PC-3 (cell line): ENCODE data around the gene TMEM126A. TPM values are rescaled to one million over a fixed set of nuclear protein-coding genes. Genes with fewer than 3 reads are reported as not detected.

Experiments used
- ATAC-seq: fragments of 200-7000 bp; cut with Tn5 transposase; 2 replicates; pipeline ENCODE4 v1.9.1; 2020; ENCODE audit warnings: mild to moderate bottlenecking, moderate library complexity
- BruUV-seq: library from RNA; stranded (reverse); fragments of 400-500 nt; replicated peaks from 2 replicates; lab custom pipeline; 2021; lab: Mats Ljungman, UMichigan
- CTCF ChIA-PET: fragments of 300-600 bp; sonication (Branson Sonifier 250); formaldehyde crosslinking; loops from one replicate; lab custom pipeline; 2022; ENCODE audit warnings: antibody characterized with exemption; lab: Charles Lee
- POLR2A ChIA-PET: fragments of 300-600 bp; sonication (Branson Sonifier 250); formaldehyde crosslinking; loops from one replicate; lab custom pipeline; 2022; ENCODE audit warnings: antibody characterized with exemption; ENCODE audit not compliant: unreplicated experiment; lab: Charles Lee
- DNase-seq: peaks from one replicate; pipeline ENCODE4 v3.0.0-alpha.2; 2015
- H2AFZ ChIP-seq: fragments of 300-600 bp; sonication (generic); 2 replicates; pipeline ENCODE4 v1.6.0; 2016; ENCODE audit warnings: antibody characterized with exemption, low read length
- H3F3A ChIP-seq: fragments of 300-600 bp; sonication (generic); one replicate; pipeline ENCODE4 v1.6.0; 2017; ENCODE audit warnings: antibody characterized with exemption, low read length, control low read depth, mild to moderate bottlenecking; ENCODE audit not compliant: unreplicated experiment
- H3K27ac ChIP-seq: fragments of 300-600 bp; sonication (generic); 2 replicates; pipeline ENCODE4 v1.5.1; 2016; ENCODE audit warnings: mild to moderate bottlenecking, low read length
- H3K27me3 ChIP-seq: fragments of 300-600 bp; sonication (generic); 2 replicates; pipeline ENCODE4 v1.6.1; 2016; ENCODE audit warnings: low read length, mixed read lengths
- H3K36me3 ChIP-seq: fragments of 300-600 bp; sonication (generic); 2 replicates; pipeline ENCODE4 v1.6.1; 2016; ENCODE audit warnings: low read depth, mixed run types, low read length, mixed read lengths
- H3K4me1 ChIP-seq: fragments of 300-600 bp; sonication (generic); 2 replicates; pipeline ENCODE4 v1.5.1; 2016; ENCODE audit warnings: low read length; ENCODE audit not compliant: insufficient read depth
- H3K4me2 ChIP-seq: fragments of 300-600 bp; sonication (generic); 2 replicates; pipeline ENCODE4 v1.6.0; 2016; ENCODE audit warnings: low read length
- H3K4me3 ChIP-seq: fragments of 300-600 bp; sonication (generic); 2 replicates; pipeline ENCODE4 v1.5.1; 2016; ENCODE audit warnings: mild to moderate bottlenecking, low read length, mixed read lengths
- H3K79me2 ChIP-seq: fragments of 300-600 bp; sonication (generic); 2 replicates; pipeline ENCODE4 v1.6.1; 2017; ENCODE audit warnings: low read length, mixed read lengths
- H3K9ac ChIP-seq: fragments of 300-600 bp; sonication (generic); 2 replicates; pipeline ENCODE4 v1.6.0; 2016; ENCODE audit warnings: mild to moderate bottlenecking, low read length
- H3K9me2 ChIP-seq: fragments of 300-600 bp; sonication (generic); replicated peaks from 2 replicates; pipeline ENCODE4 v1.6.1; 2016; ENCODE audit warnings: mixed run types, low read length, mixed read lengths
- H3K9me3 ChIP-seq: fragments of 300-600 bp; sonication (generic); 2 replicates; pipeline ENCODE4 v1.6.1; 2016; ENCODE audit warnings: low read length, mixed read lengths
- H4K20me1 ChIP-seq: fragments of 300-600 bp; sonication (generic); 2 replicates; pipeline ENCODE4 v1.6.1; 2016; ENCODE audit warnings: low read length, mixed read lengths
- EZH2 ChIP-seq: fragments of 300-600 bp; sonication (generic); IDR thresholded peaks from one replicate; pipeline ENCODE4 v1.6.1; 2017; ENCODE audit warnings: antibody characterized with exemption, mild to moderate bottlenecking, low read length; ENCODE audit not compliant: unreplicated experiment
- EZH2phosphoT487 ChIP-seq: fragments of 300-600 bp; sonication (generic); IDR thresholded peaks from 2 replicates; pipeline ENCODE4 v1.6.1; 2018; ENCODE audit warnings: mild to moderate bottlenecking, antibody characterized with exemption, low read length, borderline replicate concordance
- intact Hi-C: fragments of 100-400 bp; cut with micrococcal nuclease; formaldehyde crosslinking; loops from 2 replicates; pipeline ENCODE4 v1.9.0; 2023
- total RNA-seq: library from RNA; depleted of rRNA; stranded (reverse); fragments of >200 nt; gene quantifications from 2 replicates; pipeline ENCODE4 v1.2.3, GENCODE V29; 2014
- TF ChIP-seq, protein P1 (sequence below): fragments of 300-600 bp; sonication (generic); conservative IDR thresholded peaks from 2 replicates; pipeline ENCODE4 v1.5.1; 2017; ENCODE audit warnings: antibody characterized with exemption, low read depth, mild to moderate bottlenecking, low read length

Gene TMEM126A
- total RNA-seq, 1 experiment from 2014 or later: 37.8 TPM

DNA sequence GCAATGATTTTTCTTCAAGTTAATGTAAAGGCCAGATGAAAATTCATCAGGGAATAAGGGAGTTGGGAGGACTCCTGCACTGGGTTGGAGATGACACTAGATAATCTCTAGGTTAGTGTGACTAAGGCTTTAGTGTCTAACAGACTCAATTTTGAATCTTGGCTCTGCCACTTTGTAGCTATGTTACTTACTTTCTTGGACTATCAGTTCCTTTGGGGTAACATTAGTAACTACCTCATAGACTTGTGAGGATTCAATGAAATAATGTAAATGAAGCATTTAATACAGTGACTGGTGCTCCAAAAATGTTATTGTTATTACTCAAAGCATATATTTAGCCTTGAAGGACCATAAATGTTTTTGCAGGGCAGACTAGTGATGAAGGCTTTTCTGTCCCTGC is 47.8 kb downstream of the TMEM126A start:
- H2AFZ ChIP-seq: no peak overlapping the region
- TF ChIP-seq, protein P1, sequence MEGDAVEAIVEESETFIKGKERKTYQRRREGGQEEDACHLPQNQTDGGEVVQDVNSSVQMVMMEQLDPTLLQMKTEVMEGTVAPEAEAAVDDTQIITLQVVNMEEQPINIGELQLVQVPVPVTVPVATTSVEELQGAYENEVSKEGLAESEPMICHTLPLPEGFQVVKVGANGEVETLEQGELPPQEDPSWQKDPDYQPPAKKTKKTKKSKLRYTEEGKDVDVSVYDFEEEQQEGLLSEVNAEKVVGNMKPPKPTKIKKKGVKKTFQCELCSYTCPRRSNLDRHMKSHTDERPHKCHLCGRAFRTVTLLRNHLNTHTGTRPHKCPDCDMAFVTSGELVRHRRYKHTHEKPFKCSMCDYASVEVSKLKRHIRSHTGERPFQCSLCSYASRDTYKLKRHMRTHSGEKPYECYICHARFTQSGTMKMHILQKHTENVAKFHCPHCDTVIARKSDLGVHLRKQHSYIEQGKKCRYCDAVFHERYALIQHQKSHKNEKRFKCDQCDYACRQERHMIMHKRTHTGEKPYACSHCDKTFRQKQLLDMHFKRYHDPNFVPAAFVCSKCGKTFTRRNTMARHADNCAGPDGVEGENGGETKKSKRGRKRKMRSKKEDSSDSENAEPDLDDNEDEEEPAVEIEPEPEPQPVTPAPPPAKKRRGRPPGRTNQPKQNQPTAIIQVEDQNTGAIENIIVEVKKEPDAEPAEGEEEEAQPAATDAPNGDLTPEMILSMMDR: no peak
- no peak for TF ChIP-seq EZH2phosphoT487
- TF ChIP-seq EZH2: no peak
- no peaks in the 10 kb centered on the region for H3K27me3 ChIP-seq
- peak; percentile 9; the same call in 1 of the 2 replicates for ATAC-seq
- H3K27ac ChIP-seq: peak overlapping the region; percentile 10; the same call in 1 of the 2 replicates
- H3K79me2 ChIP-seq: no peaks in the 10 kb centered on the region
- H3K9me2 ChIP-seq: no peaks in the 10 kb centered on the region
- intact Hi-C loops: loop anchor here (2.0 kb wide), 1 partner anchor 1223 kb away; no protein-coding TSS in a partner anchor
- peak; percentile 17 for DNase-seq
- H4K20me1 ChIP-seq: no peaks in the 10 kb centered on the region
- no peak overlapping the region for H3K9ac ChIP-seq
- ChIA-PET CTCF (interaction anchor here (0.9 kb wide), 1 partner anchor 131 kb away, joined by 4 read pairs; no protein-coding TSS in a partner anchor), POLR2A (no interaction called here)
- H3K36me3 ChIP-seq: peaks cover 15% of the 10 kb centered on the region; the same call in 1 of the 2 replicates
- no peak overlapping the region for H3K4me3 ChIP-seq
- H3K4me2 ChIP-seq: no peak overlapping the region
- no TSS peak for BruUV-seq
- H3F3A ChIP-seq: no peaks in the 10 kb centered on the region
- peaks cover 34% of the 10 kb centered on the region for H3K4me1 ChIP-seq
- H3K9me3 ChIP-seq: no peaks in the 10 kb centered on the region

DNA sequence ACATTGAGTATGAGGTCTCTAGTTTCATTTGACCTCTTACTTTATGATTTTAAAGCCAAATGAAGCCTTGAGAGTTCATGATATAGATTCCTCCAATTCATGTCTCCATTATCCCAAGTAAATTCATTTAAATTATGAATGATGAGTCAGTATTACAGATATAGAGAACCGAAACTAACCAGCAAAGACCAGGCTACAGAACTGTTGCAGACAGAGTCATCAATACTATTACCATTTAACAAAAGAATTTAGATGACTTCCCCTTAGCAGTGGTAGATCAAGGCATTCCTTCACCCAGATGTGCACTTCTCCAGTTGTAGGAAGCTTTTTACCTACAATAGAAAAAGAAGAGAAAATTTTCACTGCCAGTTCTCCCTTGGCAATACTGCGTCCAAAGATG is 50.0 kb downstream of the TMEM126A start:
- DNase-seq: no peak
- ChIA-PET CTCF (no interaction called here), POLR2A (interaction anchor here (0.6 kb wide), 1 partner anchor 122 kb away, joined by 5 read pairs; no protein-coding TSS in a partner anchor)
- H3K4me3 ChIP-seq: no peak overlapping the region
- H3K4me2 ChIP-seq: peak overlapping the region; percentile 20
- H2AFZ ChIP-seq: no peak overlapping the region
- no peaks in the 10 kb centered on the region for H3K27me3 ChIP-seq
- TF ChIP-seq, protein P1: no peak
- TF ChIP-seq EZH2phosphoT487 (no peak), EZH2 (no peak)
- H3K9me2 ChIP-seq: no peaks in the 10 kb centered on the region
- peaks cover 15% of the 10 kb centered on the region for H3K36me3 ChIP-seq
- no peaks in the 10 kb centered on the region for H3K9me3 ChIP-seq
- H3K4me1 ChIP-seq: peaks cover 34% of the 10 kb centered on the region
- no TSS peak for BruUV-seq
- intact Hi-C loops: no loop called here
- H4K20me1 ChIP-seq: no peaks in the 10 kb centered on the region
- no peaks in the 10 kb centered on the region for H3K79me2 ChIP-seq
- peak overlapping the region; percentile 47 for H3K27ac ChIP-seq
- ATAC-seq: peak; percentile 6; the same call in 1 of the 2 replicates
- no peak overlapping the region; the same call in 1 of the 2 replicates for H3K9ac ChIP-seq
- no peaks in the 10 kb centered on the region for H3F3A ChIP-seq

DNA sequence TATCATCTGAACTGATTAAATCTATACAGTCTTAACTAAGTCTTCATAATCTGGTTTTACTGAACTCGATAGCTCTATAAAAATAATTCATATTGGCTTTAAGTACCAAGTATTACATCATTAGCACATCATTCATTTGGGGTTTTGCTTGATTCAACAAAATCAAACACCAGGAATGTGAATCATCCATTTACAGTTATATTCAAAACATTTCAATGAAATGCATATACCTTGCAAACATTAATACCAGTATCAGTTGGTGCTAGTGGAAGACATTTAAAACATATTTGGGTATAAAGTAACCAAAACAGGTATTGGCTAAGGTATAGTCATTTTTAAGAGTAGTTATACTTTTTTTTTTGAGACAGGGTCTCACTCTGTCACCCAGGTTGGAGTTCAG is 50.4 kb downstream of the TMEM126A start:
- no peaks in the 10 kb centered on the region for H3K9me2 ChIP-seq
- H3K27ac ChIP-seq: peak overlapping the region; percentile 47
- CTCF ChIA-PET: no interaction called here
- POLR2A ChIA-PET: no interaction called here
- BruUV-seq: no TSS peak
- no peaks in the 10 kb centered on the region for H3K27me3 ChIP-seq
- DNase-seq (peak; percentile 72), ATAC-seq (peak; percentile 60)
- TF ChIP-seq EZH2phosphoT487: no peak
- no peak for TF ChIP-seq EZH2
- TF ChIP-seq, protein P1: no peak
- H3K4me3 ChIP-seq: no peak overlapping the region
- H3K79me2 ChIP-seq: no peaks in the 10 kb centered on the region
- no peaks in the 10 kb centered on the region for H3F3A ChIP-seq
- no peak overlapping the region for H2AFZ ChIP-seq
- H4K20me1 ChIP-seq: no peaks in the 10 kb centered on the region
- H3K4me1 ChIP-seq: peaks cover 34% of the 10 kb centered on the region
- H3K9ac ChIP-seq: no peak overlapping the region
- peaks cover 16% of the 10 kb centered on the region for H3K36me3 ChIP-seq
- H3K9me3 ChIP-seq: no peaks in the 10 kb centered on the region
- peak overlapping the region; percentile 20 for H3K4me2 ChIP-seq
- intact Hi-C loops: no loop called here
